ENCODE results near the gene CHURC1. TPM values are rescaled to one million over a fixed set of nuclear protein-coding genes. Genes with fewer than 3 reads are reported as not detected.

Gene CHURC1
- total and polyA plus RNA-seq, 2 of the 4 experiments (the other 2 are of a cell fraction): 38.0 to 69.5 TPM

DNA sequence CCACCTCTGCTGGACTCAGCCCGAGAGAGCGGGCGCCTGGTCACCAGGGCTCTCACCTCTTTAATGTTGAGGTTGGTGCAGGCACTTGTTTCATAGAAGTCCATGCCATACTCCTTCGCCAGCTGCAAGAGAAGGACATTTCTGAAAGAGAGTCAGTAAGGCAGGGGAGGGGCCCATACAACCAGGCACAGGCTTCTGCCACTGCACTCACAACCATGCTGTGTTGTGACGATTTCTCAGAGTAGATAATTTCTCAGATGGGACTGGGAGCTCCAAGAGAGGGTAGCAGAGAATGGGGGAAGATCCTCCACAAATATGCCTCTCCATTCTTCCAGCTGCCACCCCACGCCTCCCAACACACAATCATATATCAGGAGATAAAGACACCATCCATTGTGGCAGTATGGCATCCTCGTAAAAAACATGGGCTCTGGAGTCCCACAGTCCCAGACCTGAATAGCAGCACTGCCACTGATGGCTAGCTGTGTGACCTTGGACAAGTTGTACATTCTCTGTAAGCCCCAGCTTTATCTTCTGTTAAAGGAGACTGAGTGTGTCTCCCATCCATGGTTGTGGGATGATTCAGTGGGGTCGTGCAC is 34.5 kb downstream of the CHURC1 start:
- ATAC-seq (ENCODE audit: low read depth) (no peak), DNase-seq (no peak)
- H2AK9ac ChIP-seq (replicated peaks; ENCODE audit: low read depth, low read length, poor library complexity): no peak overlapping the region
- no CpG with 5 or more reads among the region's 8 CpGs for WGBS, 2 experiments (ENCODE audit: extremely low coverage in 2 of 2, insufficient read length in 1 of 2)
- no peak overlapping the region for H4K91ac ChIP-seq (ENCODE audit: insufficient read depth, low read depth, low read length)
- no peak overlapping the region for H4K5ac ChIP-seq (ENCODE audit: low read depth, low read length)
- no peak overlapping the region for H3K4me3 ChIP-seq (ENCODE audit: insufficient read depth, low read depth, low read length)
- no peaks in the 10 kb centered on the region; the same call in 1 of the 2 replicates for H3K9me1 ChIP-seq (ENCODE audit: insufficient read depth, low read length)
- dilution Hi-C loops (cut with HindIII; ENCODE audit: low sequenced_read_pairs, unreplicated experiment) (no loop called here), intact Hi-C loops (cut with micrococcal nuclease) (no loop called here), in situ Hi-C loops (cut with MboI; ENCODE audit: low sequenced_read_pairs) (no loop called here)
- no peak overlapping the region for H3K9ac ChIP-seq (ENCODE audit: low read depth, low read length)
- no peak overlapping the region for H3K14ac ChIP-seq (replicated peaks; ENCODE audit: low read depth, low read length)
- no peak overlapping the region for H2BK20ac ChIP-seq (ENCODE audit: low read depth, low read length)
- H3K27ac ChIP-seq (ENCODE audit: insufficient read depth, low read length): no peak overlapping the region
- BruUV-seq (replicated peaks): no TSS peak
- H3K18ac ChIP-seq (ENCODE audit: low read depth, low read length): no peak overlapping the region
- H2BK5ac ChIP-seq (ENCODE audit: low read depth, low read length, poor library complexity, severe bottlenecking): no peak overlapping the region
- H2AK5ac ChIP-seq (ENCODE audit: low read depth, low read length): no peak overlapping the region
- H3K4me2 ChIP-seq (ENCODE audit: low read depth, low read length): no peak overlapping the region
- H3K4me1 ChIP-seq (ENCODE audit: control insufficient read depth, insufficient read depth, low read length): no peaks in the 10 kb centered on the region
- H2BK15ac ChIP-seq (ENCODE audit: low read depth, low read length): no peak overlapping the region
- H2AFZ ChIP-seq (replicated peaks; ENCODE audit: low read length, poor library complexity): no peak overlapping the region
- H3K23ac ChIP-seq (ENCODE audit: low read depth, low read length): no peak overlapping the region
- H3K79me1 ChIP-seq (ENCODE audit: low read depth in 1 of 2, low read length in 2 of 2): no peaks in the 10 kb centered on the region; a peak in 1 of 4 replicates
- H4K20me1 ChIP-seq (ENCODE audit: insufficient read depth, low read length): no peaks in the 10 kb centered on the region
- no peak for TF ChIP-seq SMC3 (IDR thresholded peaks at IDR 0.05; ENCODE audit: low read depth, low read length)
- TF ChIP-seq, protein P1, sequence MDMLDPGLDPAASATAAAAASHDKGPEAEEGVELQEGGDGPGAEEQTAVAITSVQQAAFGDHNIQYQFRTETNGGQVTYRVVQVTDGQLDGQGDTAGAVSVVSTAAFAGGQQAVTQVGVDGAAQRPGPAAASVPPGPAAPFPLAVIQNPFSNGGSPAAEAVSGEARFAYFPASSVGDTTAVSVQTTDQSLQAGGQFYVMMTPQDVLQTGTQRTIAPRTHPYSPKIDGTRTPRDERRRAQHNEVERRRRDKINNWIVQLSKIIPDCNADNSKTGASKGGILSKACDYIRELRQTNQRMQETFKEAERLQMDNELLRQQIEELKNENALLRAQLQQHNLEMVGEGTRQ (IDR thresholded peaks at IDR 0.05; ENCODE audit: low read depth, low read length): no peak
- no peak for TF ChIP-seq BHLHE40 (IDR thresholded peaks at IDR 0.05; ENCODE audit: low read depth, low read length)
- TF ChIP-seq NFE2L2 (IDR thresholded peaks at IDR 0.05; ENCODE audit: low read depth, low read length): no peak
- POLR2A ChIA-PET (ENCODE audit: unreplicated experiment): no interaction called here
- no peak overlapping the region for H2BK120ac ChIP-seq (ENCODE audit: low read depth, low read length)
- no peak overlapping the region for H3K4ac ChIP-seq (ENCODE audit: low read depth, low read length)
- H3K9me3 ChIP-seq (ENCODE audit: control insufficient read depth, insufficient read depth, low read length): no peaks in the 10 kb centered on the region
- H4K8ac ChIP-seq (ENCODE audit: low read depth in 2 of 2, low read length in 2 of 2): no peak overlapping the region
- H3K56ac ChIP-seq (ENCODE audit: extremely low read depth, insufficient read depth, low read length): no peak overlapping the region
- CTCF ChIA-PET: no interaction called here
- no peaks in the 10 kb centered on the region for H3K27me3 ChIP-seq (ENCODE audit: control insufficient read depth, insufficient read depth, low read length)
- H3K36me3 ChIP-seq (ENCODE audit: control insufficient read depth, insufficient read depth, low read length): peaks cover 16% of the 10 kb centered on the region; the same call in 1 of the 2 replicates
